H1 (cell line): ENCODE data around the gene RGP1. TPM values are rescaled to one million over a fixed set of nuclear protein-coding genes. Genes with fewer than 3 reads are reported as not detected.

Experiments used
- CTCF ChIA-PET: fragments of 300-600 bp; sonication (Branson Sonifier 250); formaldehyde crosslinking; loops from one replicate; lab custom pipeline; 2021; ENCODE audit not compliant: partially characterized antibody; lab: Charles Lee
- POLR2A ChIA-PET: fragments of 300-600 bp; sonication (Branson Sonifier 250); formaldehyde crosslinking; loops from one replicate; lab custom pipeline; 2021; ENCODE audit warnings: inconsistent platforms; ENCODE audit not compliant: partially characterized antibody; lab: Charles Lee
- DNase-seq, 2 experiments: peaks; one replicate each; pipeline versions ENCODE4 v3.0.0 to v3.0.0-alpha.2; 2010 to 2022; ENCODE audit warnings: low spot score in 2 of 2, low read depth in 1 of 2, mixed read lengths in 1 of 2
- FAIRE-seq: peaks from 2 replicates; lab custom pipeline; 2011; peaks lifted over from hg19 to GRCh38; lab: Jason Lieb, UNC
- H2AFZ ChIP-seq: 2 replicates; pipeline ENCODE4 v1.8.1; 2012; ENCODE audit warnings: low read length, inconsistent platforms
- H2AK5ac ChIP-seq: 2 replicates; pipeline ENCODE4 v1.6.1; 2013; ENCODE audit warnings: low read depth, low read length
- H2BK120ac ChIP-seq: replicated peaks from 2 replicates; pipeline ENCODE3; 2013; ENCODE audit warnings: low read depth, low read length, inconsistent platforms
- H2BK12ac ChIP-seq: 2 replicates; pipeline ENCODE4 v1.6.1; 2013; ENCODE audit warnings: low read depth, low read length
- H2BK15ac ChIP-seq: 2 replicates; pipeline ENCODE4 v1.6.1; 2013; ENCODE audit warnings: low read length
- H2BK20ac ChIP-seq: 2 replicates; pipeline ENCODE4 v1.6.1; 2013; ENCODE audit warnings: low read length
- H2BK5ac ChIP-seq: 2 replicates; pipeline ENCODE4 v1.6.1; 2013; ENCODE audit warnings: low read depth, low read length
- H3K14ac ChIP-seq: 2 replicates; pipeline ENCODE4 v1.6.1; 2013; ENCODE audit warnings: inconsistent platforms; ENCODE audit not compliant: insufficient read length
- H3K18ac ChIP-seq: 2 replicates; pipeline ENCODE4 v1.6.1; 2013; ENCODE audit warnings: low read length; ENCODE audit errors: extremely low read depth
- H3K23ac ChIP-seq: 2 replicates; pipeline ENCODE4 v1.6.1; 2013; ENCODE audit warnings: inconsistent platforms; ENCODE audit not compliant: insufficient read length
- H3K23me2 ChIP-seq: 2 replicates; pipeline ENCODE4 v1.6.1; 2013; ENCODE audit warnings: low read depth, low read length
- H3K27ac ChIP-seq: 2 replicates; pipeline ENCODE4 v1.6.1; 2011; ENCODE audit warnings: low read depth, low read length, inconsistent platforms
- H3K27me3 ChIP-seq, 4 experiments: replicated peaks in 1 of 4; 1 replicate in 1 of 4; 2 replicates in 3 of 4; pipeline versions ENCODE4 v1.6.1 to v1.8.1; 2011 to 2013; ENCODE audit warnings: low read length in 3 of 4, mild to moderate bottlenecking in 3 of 4, inconsistent platforms in 2 of 4, mixed read lengths in 2 of 4, moderate library complexity in 1 of 4; ENCODE audit not compliant: control insufficient read depth in 3 of 4, insufficient read depth in 3 of 4; ENCODE audit errors: extremely low read depth in 1 of 4
- H3K36me3 ChIP-seq, 4 experiments: 2 replicates each; pipeline versions ENCODE4 v1.6.1 to v1.8.1; 2011 to 2013; ENCODE audit warnings: mild to moderate bottlenecking in 4 of 4, low read length in 3 of 4, moderate library complexity in 2 of 4, control low read depth in 1 of 4, inconsistent platforms in 1 of 4; ENCODE audit not compliant: insufficient read depth in 4 of 4, control insufficient read depth in 2 of 4
- H3K4ac ChIP-seq: replicated peaks from 2 replicates; pipeline ENCODE3; 2013; ENCODE audit warnings: low read length, low read depth, mixed read lengths, inconsistent platforms; ENCODE audit not compliant: insufficient read length
- H3K4me1 ChIP-seq, 4 experiments: replicated peaks in 1 of 4; 1 replicate in 1 of 4; 2 replicates in 3 of 4; pipeline versions ENCODE4 v1.6.1 to v1.8.1; 2011 to 2013; ENCODE audit warnings: low read length in 3 of 4, inconsistent platforms in 2 of 4, mixed read lengths in 1 of 4; ENCODE audit not compliant: insufficient read depth in 4 of 4, control insufficient read depth in 3 of 4
- H3K4me2 ChIP-seq, 2 experiments: 2 replicates each; pipeline versions ENCODE4 v1.6.1 to v1.8.1; 2011 to 2013; ENCODE audit warnings: low read depth in 2 of 2, low read length in 2 of 2, control low read depth in 1 of 2, inconsistent platforms in 1 of 2, mild to moderate bottlenecking in 1 of 2; ENCODE audit not compliant: insufficient read depth in 1 of 2
- H3K4me3 ChIP-seq, 4 experiments: fragments of 200-600, 300-600 bp in 1 of 4; sonication (generic), shearing (Covaris generic), sonication (Bioruptor Twin) in 1 of 4; 2 replicates each; pipeline versions ENCODE4 v1.5.1 to v1.8.1; 2011 to 2016; ENCODE audit warnings: low read length in 4 of 4, low read depth in 3 of 4, control low read depth in 2 of 4, inconsistent platforms in 2 of 4, mild to moderate bottlenecking in 2 of 4, mixed read lengths in 1 of 4, moderate library complexity in 1 of 4; ENCODE audit not compliant: insufficient read depth in 2 of 4; ENCODE audit errors: extremely low read depth in 1 of 4
- H3K56ac ChIP-seq: replicated peaks from 2 replicates; pipeline ENCODE3; 2013; ENCODE audit warnings: low read depth, mild to moderate bottlenecking, mixed read lengths, low read length, inconsistent platforms; ENCODE audit not compliant: insufficient read length
- H3K79me1 ChIP-seq: 2 replicates; pipeline ENCODE4 v1.6.1; 2013; ENCODE audit warnings: low read depth, low read length, control low read depth
- H3K79me2 ChIP-seq, 2 experiments: 2 replicates each; pipeline versions ENCODE4 v1.6.1 to v1.8.1; 2012 to 2013; ENCODE audit warnings: low read length in 2 of 2, mild to moderate bottlenecking in 2 of 2, inconsistent platforms in 1 of 2; ENCODE audit not compliant: insufficient read depth in 2 of 2, control insufficient read depth in 1 of 2
- H3K9ac ChIP-seq, 4 experiments: replicated peaks in 1 of 4; 1 replicate in 1 of 4; 2 replicates in 3 of 4; pipeline versions ENCODE4 v1.6.1 to v1.8.1; 2011 to 2013; ENCODE audit warnings: low read depth in 3 of 4, low read length in 3 of 4, control low read depth in 2 of 4, mild to moderate bottlenecking in 2 of 4, moderate library complexity in 2 of 4, inconsistent platforms in 1 of 4; ENCODE audit errors: extremely low read depth in 1 of 4
- H3K9me3 ChIP-seq, 2 experiments: 2 replicates each; pipeline versions ENCODE4 v1.6.1 to v1.8.1; 2012 to 2013; ENCODE audit warnings: mild to moderate bottlenecking in 2 of 2, moderate library complexity in 2 of 2, control low read depth in 1 of 2, inconsistent platforms in 1 of 2, low read depth in 1 of 2, low read length in 1 of 2, mixed read lengths in 1 of 2; ENCODE audit not compliant: insufficient read depth in 2 of 2
- H4K20me1 ChIP-seq, 2 experiments: replicated peaks in 1 of 2; 2 replicates each; pipeline versions ENCODE3 to v1.8.1; 2011 to 2013; ENCODE audit warnings: inconsistent platforms in 2 of 2, low read length in 2 of 2, mild to moderate bottlenecking in 1 of 2; ENCODE audit not compliant: insufficient read depth in 2 of 2, control insufficient read depth in 1 of 2
- H4K5ac ChIP-seq: 2 replicates; pipeline ENCODE4 v1.6.1; 2013; ENCODE audit warnings: low read length, low read depth, mixed read lengths, inconsistent platforms; ENCODE audit not compliant: insufficient read length
- H4K8ac ChIP-seq: 2 replicates; pipeline ENCODE4 v1.8.0; 2013; ENCODE audit warnings: mild to moderate bottlenecking, moderate library complexity, low read length, inconsistent platforms; ENCODE audit not compliant: insufficient read depth; ENCODE audit errors: extremely low read depth
- H4K91ac ChIP-seq: replicated peaks from 2 replicates; pipeline ENCODE3; 2013; ENCODE audit warnings: low read length, mixed read lengths, inconsistent platforms; ENCODE audit not compliant: insufficient read length
- EGR1 ChIP-seq: IDR thresholded peaks from 2 replicates; pipeline ENCODE4 v1.6.1; 2011; ENCODE audit warnings: low read depth, low read length, borderline replicate concordance
- JUND ChIP-seq: IDR thresholded peaks from 2 replicates; pipeline ENCODE4 v1.6.1; 2011; ENCODE audit warnings: mild to moderate bottlenecking, improper control_type of control experiment, low read length
- KDM1A ChIP-seq: fragments of 200-600, 300-600 bp; sonication (generic); IDR thresholded peaks from 2 replicates; pipeline ENCODE4 v1.7.1; 2016; ENCODE audit warnings: mild to moderate bottlenecking, low read length, borderline replicate concordance
- PHF8 ChIP-seq: fragments of 200-600 bp; sonication (generic); conservative IDR thresholded peaks from 2 replicates; pipeline ENCODE4 v1.7.1; 2012; ENCODE audit warnings: low read depth, mild to moderate bottlenecking, inconsistent platforms, low read length, moderate library complexity
- POLR2AphosphoS5 ChIP-seq: IDR thresholded peaks from 2 replicates; pipeline ENCODE4 v1.6.1; 2011; ENCODE audit warnings: low read depth, low read length
- RNF2 ChIP-seq: fragments of 200-900, 300-1000 bp; sonication (generic); IDR thresholded peaks from 2 replicates; pipeline ENCODE4 v1.7.1; 2016; ENCODE audit warnings: borderline replicate concordance, low read depth, mild to moderate bottlenecking, antibody characterized with exemption, low read length; ENCODE audit not compliant: poor library complexity, severe bottlenecking; ENCODE audit errors: missing control alignments
- RXRA ChIP-seq: IDR thresholded peaks from 2 replicates; pipeline ENCODE4 v1.6.1; 2011; ENCODE audit warnings: low read depth, mild to moderate bottlenecking, low read length, moderate library complexity; ENCODE audit not compliant: insufficient read depth
- SAP30 ChIP-seq: fragments of 300-600 bp; sonication (generic); IDR thresholded peaks from 2 replicates; pipeline ENCODE4 v1.7.1; 2012; ENCODE audit warnings: low read length, moderate library complexity, mild to moderate bottlenecking, inconsistent platforms; ENCODE audit not compliant: insufficient read depth, insufficient replicate concordance
- SIRT6 ChIP-seq: IDR thresholded peaks from one replicate; pipeline ENCODE4 v1.7.1; 2012; ENCODE audit warnings: low read length, inconsistent platforms
- SRF ChIP-seq: IDR thresholded peaks from 2 replicates; pipeline ENCODE4 v1.6.1; 2011; ENCODE audit warnings: mild to moderate bottlenecking, low read depth, low read length, moderate library complexity
- YY1 ChIP-seq: IDR thresholded peaks from 2 replicates; pipeline ENCODE4 v1.6.1; 2011; ENCODE audit warnings: low read depth, mild to moderate bottlenecking, low read length
- WGBS, 2 experiments: shearing (Covaris generic) in 1 of 2; methylation state at CpG; one replicate each; pipeline versions ENCODE4 v1.1.6 to v1.1.7; 2013 to 2015; ENCODE audit warnings: low lambda C conversion rate in 2 of 2, mixed read lengths in 2 of 2, inconsistent platforms in 1 of 2, low coverage in 1 of 2, missing lambda C conversion rate in 1 of 2; ENCODE audit not compliant: insufficient replicate concordance in 2 of 2, insufficient coverage in 1 of 2, insufficient read length in 1 of 2; ENCODE audit errors: extremely low coverage in 1 of 2, missing lambda C conversion rate in 1 of 2; 5-methylcytosine and 5-hydroxymethylcytosine counted together
- polyA plus RNA-seq, 7 experiments: library from polyadenylated mRNA; depleted of rRNA in 3 of 7; stranded (reverse) in 5 of 7; unstranded in 2 of 7; fragments of >200 nt in 5 of 7; fragments of 200-250 nt in 2 of 7; gene quantifications; 1 replicate in 5 of 7; 2 replicates in 1 of 7; 4 replicates in 1 of 7; pipeline versions ENCODE4 v1.2.1 to v1.2.3, GENCODE V29; 2011 to 2013; ENCODE audit warnings: missing spikeins in 2 of 7, mixed read lengths in 2 of 7
- total RNA-seq: library from RNA; stranded (reverse); fragmentation: NEBNext Ultra II Directional; extraction: Animal tissue kit (Norgen Biotek cat#: 25700); gene quantifications from 2 replicates; pipeline ENCODE4 v1.2.1, GENCODE V29; 2021
- TF ChIP-seq, protein P1 (sequence below), 3 experiments: IDR thresholded peaks; 1 replicate in 2 of 3; 2 replicates in 1 of 3; pipeline versions ENCODE4 v1.5.1 to v1.6.1; 2011; ENCODE audit warnings: low read length in 3 of 3, mild to moderate bottlenecking in 3 of 3, inconsistent platforms in 2 of 3, low read depth in 1 of 3, moderate library complexity in 1 of 3; ENCODE audit not compliant: insufficient read depth in 1 of 3; ENCODE audit errors: control extremely low read depth in 1 of 3

Gene RGP1
- total and polyA plus RNA-seq, 2 of the 8 experiments (the other 6 are each of a cell fraction or from before 2014, with no cell fraction given) = 11.8 to 22.7 TPM

- Histone ChIP-seq H4K8ac (no peak overlapping the region), H3K27me3 (no peaks in the 10 kb centered on the region), H3K79me1 (no peaks in the 10 kb centered on the region), H4K20me1 (no peaks in the 10 kb centered on the region), H3K36me3 (no peaks in the 10 kb centered on the region), H2BK20ac (no peak overlapping the region), H3K14ac (no peak overlapping the region), H3K23me2 (no peaks in the 10 kb centered on the region), H3K23ac (no peak overlapping the region), H3K9ac (no peak overlapping the region), H4K5ac (no peak overlapping the region), H3K18ac (no peak overlapping the region), H2BK120ac (no peak overlapping the region), H3K4me2 (no peak overlapping the region), H4K91ac (no peak overlapping the region), H3K4ac (no peak overlapping the region), H3K9me3 (no peaks in the 10 kb centered on the region), H3K27ac (no peak overlapping the region), H2BK12ac (no peak overlapping the region), H3K79me2 (no peaks in the 10 kb centered on the region), H2AK5ac (no peak overlapping the region), H2AFZ (no peak overlapping the region), H3K4me3 (no peak overlapping the region), H3K4me1 (no peaks in the 10 kb centered on the region), H3K56ac (no peak overlapping the region), H2BK15ac (no peak overlapping the region), H2BK5ac (no peak overlapping the region)
- ChIA-PET CTCF (interaction anchor here (0.6 to 3.0 kb wide), 4 partner anchors 8 to 114 kb away, joined by 3 to 26 read pairs (median 4); no protein-coding TSS in a partner anchor), POLR2A (no interaction called here)
- 100% methylated on average over 2 of the region's 2 CpGs; no CpG with 5 or more reads in 1 of the 2 experiments for WGBS, 2 experiments
- DNase-seq (no peak), FAIRE-seq (no peak)
- TF ChIP-seq JUND (no peak), RXRA (no peak), POLR2AphosphoS5 (no peak), SAP30 (no peak), KDM1A (no peak), RNF2 (no peak), SIRT6 (no peak), PHF8 (no peak), EGR1 (no peak), YY1 (no peak), SRF (no peak)
- TF ChIP-seq, protein P1, sequence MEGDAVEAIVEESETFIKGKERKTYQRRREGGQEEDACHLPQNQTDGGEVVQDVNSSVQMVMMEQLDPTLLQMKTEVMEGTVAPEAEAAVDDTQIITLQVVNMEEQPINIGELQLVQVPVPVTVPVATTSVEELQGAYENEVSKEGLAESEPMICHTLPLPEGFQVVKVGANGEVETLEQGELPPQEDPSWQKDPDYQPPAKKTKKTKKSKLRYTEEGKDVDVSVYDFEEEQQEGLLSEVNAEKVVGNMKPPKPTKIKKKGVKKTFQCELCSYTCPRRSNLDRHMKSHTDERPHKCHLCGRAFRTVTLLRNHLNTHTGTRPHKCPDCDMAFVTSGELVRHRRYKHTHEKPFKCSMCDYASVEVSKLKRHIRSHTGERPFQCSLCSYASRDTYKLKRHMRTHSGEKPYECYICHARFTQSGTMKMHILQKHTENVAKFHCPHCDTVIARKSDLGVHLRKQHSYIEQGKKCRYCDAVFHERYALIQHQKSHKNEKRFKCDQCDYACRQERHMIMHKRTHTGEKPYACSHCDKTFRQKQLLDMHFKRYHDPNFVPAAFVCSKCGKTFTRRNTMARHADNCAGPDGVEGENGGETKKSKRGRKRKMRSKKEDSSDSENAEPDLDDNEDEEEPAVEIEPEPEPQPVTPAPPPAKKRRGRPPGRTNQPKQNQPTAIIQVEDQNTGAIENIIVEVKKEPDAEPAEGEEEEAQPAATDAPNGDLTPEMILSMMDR (IDR thresholded peaks at IDR 0.05; ENCODE audit: control extremely low read depth in 1 of 3, insufficient read depth in 1 of 3, low read depth in 1 of 3, low read length in 3 of 3) = no peak
Observed at GRCh38 chr9:35781066-35781465, 32.0 kb downstream of the RGP1 start.
